ENCODE results near the gene ZKSCAN7. TPM values are rescaled to one million over a fixed set of nuclear protein-coding genes. Genes with fewer than 3 reads are reported as not detected.

Gene ZKSCAN7
- polyA plus RNA-seq (2012; ENCODE audit: insufficient read length, low read depth): 0.55 TPM

GRCh38 chr3:44554626-44555592 lies at the start of gene ZKSCAN7:
Gene ZKSCAN7 (plus strand): TSS chr3:44555193. CDS start chr3:44557048, 1,855 bp downstream.
- TF ChIP-seq TAF1 (IDR thresholded peaks at IDR 0.05; ENCODE audit: borderline replicate concordance, insufficient read depth, low read length) (no peak), SIN3A (IDR thresholded peaks at IDR 0.05; ENCODE audit: borderline replicate concordance, insufficient read depth, low read length) (no peak), FOXP2 (optimal IDR thresholded peaks at IDR 0.05; ENCODE audit: borderline replicate concordance, extremely low read depth, extremely low read length, insufficient read depth) (peak; percentile 15), POLR2AphosphoS5 (IDR thresholded peaks at IDR 0.05; ENCODE audit: low read depth, low read length) (0 out of 2 replicates have a peak, but pooled peaks have one; percentile 44)
- TF ChIP-seq, protein P1, sequence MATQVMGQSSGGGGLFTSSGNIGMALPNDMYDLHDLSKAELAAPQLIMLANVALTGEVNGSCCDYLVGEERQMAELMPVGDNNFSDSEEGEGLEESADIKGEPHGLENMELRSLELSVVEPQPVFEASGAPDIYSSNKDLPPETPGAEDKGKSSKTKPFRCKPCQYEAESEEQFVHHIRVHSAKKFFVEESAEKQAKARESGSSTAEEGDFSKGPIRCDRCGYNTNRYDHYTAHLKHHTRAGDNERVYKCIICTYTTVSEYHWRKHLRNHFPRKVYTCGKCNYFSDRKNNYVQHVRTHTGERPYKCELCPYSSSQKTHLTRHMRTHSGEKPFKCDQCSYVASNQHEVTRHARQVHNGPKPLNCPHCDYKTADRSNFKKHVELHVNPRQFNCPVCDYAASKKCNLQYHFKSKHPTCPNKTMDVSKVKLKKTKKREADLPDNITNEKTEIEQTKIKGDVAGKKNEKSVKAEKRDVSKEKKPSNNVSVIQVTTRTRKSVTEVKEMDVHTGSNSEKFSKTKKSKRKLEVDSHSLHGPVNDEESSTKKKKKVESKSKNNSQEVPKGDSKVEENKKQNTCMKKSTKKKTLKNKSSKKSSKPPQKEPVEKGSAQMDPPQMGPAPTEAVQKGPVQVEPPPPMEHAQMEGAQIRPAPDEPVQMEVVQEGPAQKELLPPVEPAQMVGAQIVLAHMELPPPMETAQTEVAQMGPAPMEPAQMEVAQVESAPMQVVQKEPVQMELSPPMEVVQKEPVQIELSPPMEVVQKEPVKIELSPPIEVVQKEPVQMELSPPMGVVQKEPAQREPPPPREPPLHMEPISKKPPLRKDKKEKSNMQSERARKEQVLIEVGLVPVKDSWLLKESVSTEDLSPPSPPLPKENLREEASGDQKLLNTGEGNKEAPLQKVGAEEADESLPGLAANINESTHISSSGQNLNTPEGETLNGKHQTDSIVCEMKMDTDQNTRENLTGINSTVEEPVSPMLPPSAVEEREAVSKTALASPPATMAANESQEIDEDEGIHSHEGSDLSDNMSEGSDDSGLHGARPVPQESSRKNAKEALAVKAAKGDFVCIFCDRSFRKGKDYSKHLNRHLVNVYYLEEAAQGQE (IDR thresholded peaks at IDR 0.05; ENCODE audit: insufficient read depth in 1 of 2, low read depth in 2 of 2, low read length in 2 of 2): no peak

GRCh38 chr3:44506556-44506955 lies 48.4 kb upstream of the ZKSCAN7 start:
- TF ChIP-seq TAF1 (IDR thresholded peaks at IDR 0.05; ENCODE audit: borderline replicate concordance, insufficient read depth, low read length): no peak
- TF ChIP-seq POLR2AphosphoS5 (IDR thresholded peaks at IDR 0.05; ENCODE audit: low read depth, low read length): no peak
- TF ChIP-seq SIN3A (IDR thresholded peaks at IDR 0.05; ENCODE audit: borderline replicate concordance, insufficient read depth, low read length): no peak
- TF ChIP-seq FOXP2 (optimal IDR thresholded peaks at IDR 0.05; ENCODE audit: borderline replicate concordance, extremely low read depth, extremely low read length, insufficient read depth): no peak
- TF ChIP-seq, protein P1 (IDR thresholded peaks at IDR 0.05; ENCODE audit: insufficient read depth in 1 of 2, low read depth in 2 of 2, low read length in 2 of 2): no peak

- TF ChIP-seq, protein P1 (IDR thresholded peaks at IDR 0.05; ENCODE audit: insufficient read depth in 1 of 2, low read depth in 2 of 2, low read length in 2 of 2): no peak
- TF ChIP-seq SIN3A (IDR thresholded peaks at IDR 0.05; ENCODE audit: borderline replicate concordance, insufficient read depth, low read length) (no peak), POLR2AphosphoS5 (IDR thresholded peaks at IDR 0.05; ENCODE audit: low read depth, low read length) (no peak), TAF1 (IDR thresholded peaks at IDR 0.05; ENCODE audit: borderline replicate concordance, insufficient read depth, low read length) (no peak)
These were observed 48.0 kb upstream of the ZKSCAN7 start for GRCh38 chr3:44506961-44507360.

DNA sequence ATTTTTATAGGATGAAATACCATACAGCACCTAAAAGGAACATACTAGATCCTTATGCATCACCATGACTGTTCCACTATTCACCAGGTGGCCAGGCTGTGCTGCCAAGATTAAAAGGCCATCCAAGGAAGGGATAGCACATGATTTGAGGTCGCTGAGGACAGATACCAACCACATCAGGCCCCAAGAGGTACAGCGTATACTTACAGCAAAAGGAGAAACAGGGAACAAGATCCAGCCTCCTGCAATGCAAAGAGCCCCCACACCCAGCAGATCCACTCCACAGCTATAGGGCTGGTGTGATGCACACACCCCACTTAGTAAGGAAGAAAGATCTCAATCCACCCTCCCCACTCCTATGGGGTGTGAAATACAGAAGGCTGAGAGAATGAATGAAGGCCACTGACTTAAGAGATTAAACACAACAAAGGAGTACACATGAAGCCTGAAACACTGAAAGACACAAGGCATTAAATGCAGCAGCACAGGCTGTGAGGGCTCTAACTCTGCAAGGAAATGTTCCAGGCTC lies 45.5 kb upstream of the ZKSCAN7 start:
- TF ChIP-seq TAF1 (IDR thresholded peaks at IDR 0.05; ENCODE audit: borderline replicate concordance, insufficient read depth, low read length) (no peak), FOXP2 (optimal IDR thresholded peaks at IDR 0.05; ENCODE audit: borderline replicate concordance, extremely low read depth, extremely low read length, insufficient read depth) (no peak), SIN3A (IDR thresholded peaks at IDR 0.05; ENCODE audit: borderline replicate concordance, insufficient read depth, low read length) (no peak), POLR2AphosphoS5 (IDR thresholded peaks at IDR 0.05; ENCODE audit: low read depth, low read length) (no peak)

GRCh38 chr3:44510000-44510368 lies 45.0 kb upstream of the ZKSCAN7 start:
- no peak for TF ChIP-seq POLR2AphosphoS5 (IDR thresholded peaks at IDR 0.05; ENCODE audit: low read depth, low read length)

DNA sequence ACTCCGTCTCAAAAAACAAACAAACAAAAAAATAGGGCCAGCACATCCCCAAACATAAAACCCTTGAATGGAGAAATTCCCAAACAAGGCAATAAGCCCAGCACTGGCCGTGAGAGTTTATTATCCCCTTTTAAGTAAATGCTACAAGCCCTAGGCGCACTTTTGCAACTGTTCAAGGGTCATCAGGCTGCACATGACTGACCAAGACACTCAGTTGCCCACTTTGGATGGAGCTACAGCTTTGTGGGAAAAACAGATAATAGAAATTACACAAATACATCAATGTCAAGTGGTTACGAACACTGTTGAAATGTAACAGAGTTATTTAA lies 43.8 kb upstream of the ZKSCAN7 start:
- TF ChIP-seq, protein P1 (IDR thresholded peaks at IDR 0.05; ENCODE audit: insufficient read depth in 1 of 2, low read depth in 2 of 2, low read length in 2 of 2): no peak
- no peak for TF ChIP-seq POLR2AphosphoS5 (IDR thresholded peaks at IDR 0.05; ENCODE audit: low read depth, low read length)
- TF ChIP-seq TAF1 (IDR thresholded peaks at IDR 0.05; ENCODE audit: borderline replicate concordance, insufficient read depth, low read length): no peak
- no peak for TF ChIP-seq FOXP2 (optimal IDR thresholded peaks at IDR 0.05; ENCODE audit: borderline replicate concordance, extremely low read depth, extremely low read length, insufficient read depth)
- no peak for TF ChIP-seq SIN3A (IDR thresholded peaks at IDR 0.05; ENCODE audit: borderline replicate concordance, insufficient read depth, low read length)
